Suprapubic skin (tissue), 4 donors: ENCODE data around the gene AMD1. TPM values are rescaled to one million over a fixed set of nuclear protein-coding genes. Genes with fewer than 3 reads are reported as not detected.

ENCODE experiments used
- DNase-seq, 2 donors: peaks; one replicate each; pipeline ENCODE4 v3.0.0-alpha.2; 2019; ENCODE audit warnings: low spot score in 2 of 2
- H3K27ac ChIP-seq: fragments of 200-600 bp; sonication (generic); one replicate; pipeline ENCODE4 v1.5.1; 2019
- H3K27me3 ChIP-seq: fragments of 200-600 bp; sonication (generic); one replicate; pipeline ENCODE4 v1.5.1; 2019
- H3K36me3 ChIP-seq: fragments of 200-600 bp; sonication (generic); one replicate; pipeline ENCODE4 v1.5.1; 2019
- H3K4me1 ChIP-seq: fragments of 200-600 bp; sonication (generic); one replicate; pipeline ENCODE4 v1.5.1; 2019
- H3K4me3 ChIP-seq: fragments of 200-600 bp; sonication (generic); one replicate; pipeline ENCODE4 v1.5.1; 2019; ENCODE audit warnings: mild to moderate bottlenecking
- H3K9me3 ChIP-seq: fragments of 200-600 bp; sonication (generic); one replicate; pipeline ENCODE4 v1.5.1; 2019
- CTCF ChIP-seq, 2 donors: fragments of 200-600 bp in 1 of 2; fragments of 450-650 bp in 1 of 2; sonication (generic) in 1 of 2; IDR thresholded peaks; one replicate each; pipeline ENCODE4 v1.5.1; 2016 to 2019; ENCODE audit warnings: antibody characterized with exemption in 2 of 2, mild to moderate bottlenecking in 1 of 2, moderate library complexity in 1 of 2
- EP300 ChIP-seq: sonication (generic); formaldehyde crosslinking; IDR thresholded peaks from one replicate; pipeline ENCODE4 v1.6.1; 2017; ENCODE audit warnings: antibody characterized with exemption
- POLR2A ChIP-seq, 2 donors: fragments of 450-650 bp; IDR thresholded peaks; one replicate each; pipeline ENCODE4 v1.6.1; 2017; ENCODE audit warnings: antibody characterized with exemption in 2 of 2, mild to moderate bottlenecking in 2 of 2, moderate library complexity in 2 of 2
- POLR2AphosphoS5 ChIP-seq, 3 donors: sonication (generic); formaldehyde crosslinking; IDR thresholded peaks; one replicate each; pipeline ENCODE4 v1.6.1; 2017; ENCODE audit warnings: antibody characterized with exemption in 3 of 3
- WGBS: methylation state at CpG from one replicate; pipeline ENCODE4 v1.1.5; 2018; 5-methylcytosine and 5-hydroxymethylcytosine counted together
- total RNA-seq, 4 donors: library from RNA; depleted of rRNA; stranded (reverse); fragments of >200 nt; gene quantifications; one replicate each; pipeline ENCODE4 v1.1.0, GENCODE V29; 2016

The AMD1 gene
- total RNA-seq, 4 donors from 2014 or later, result 55.4 to 75.7 (median 69.3) TPM

- Histone ChIP-seq H3K36me3 (no peaks in the 10 kb centered on the region), H3K4me1 (peaks cover 5% of the 10 kb centered on the region), H3K27me3 (no peaks in the 10 kb centered on the region), H3K9me3 (no peaks in the 10 kb centered on the region), H3K27ac (no peak overlapping the region), H3K4me3 (no peak overlapping the region)
- no peak for DNase-seq
- TF ChIP-seq POLR2A (IDR thresholded peaks at IDR 0.05) (no peak), EP300 (no peak), CTCF (IDR thresholded peaks at IDR 0.05) (no peak), POLR2AphosphoS5 (IDR thresholded peaks at IDR 0.05) (no peak)
- 74% methylated on average over 1 of the region's 1 CpG for WGBS
Measured at GRCh38 chr6:110944681-110945151, 70.1 kb downstream of the AMD1 start.

Other genes with a start within 250 kb of the AMD1 start
- 10 to 100 TPM; 14.1 to 20.6 (median 19.4) TPM for gene CDK19, start 59.3 kb upstream of the AMD1 start, total RNA-seq
- gene GTF3C6, start 83.9 kb downstream of the AMD1 start, total RNA-seq, result 10 to 100 TPM; 11.0 to 24.6 (median 22.0) TPM
- 10 to 100 TPM; 13.3 to 22.7 (median 15.9) TPM for gene RPF2, start 107.3 kb downstream of the AMD1 start, total RNA-seq
- 10 to 100 TPM; 23.1 to 73.5 (median 35.9) TPM for gene SLC16A10, start 212.7 kb downstream of the AMD1 start, total RNA-seq